Chondrocyte (in vitro differentiated cells): ENCODE data around the gene INSIG1. TPM values are rescaled to one million over a fixed set of nuclear protein-coding genes. Genes with fewer than 3 reads are reported as not detected.

ENCODE experiments used
- DNase-seq: peaks from one replicate; pipeline ENCODE4 v3.0.0; 2021; ENCODE audit warnings: mixed read lengths, low spot score
- H3K27ac Mint-ChIP-seq: one replicate; pipeline ENCODE4 v1.8.0; 2021; ENCODE audit warnings: mild to moderate bottlenecking, moderate library complexity, mixed read lengths; ENCODE audit not compliant: unreplicated experiment
- H3K27me3 Mint-ChIP-seq: 2 replicates; pipeline ENCODE4 v1.8.0; 2021; ENCODE audit warnings: low read depth, mixed read lengths
- H3K36me3 Mint-ChIP-seq: 2 replicates; pipeline ENCODE4 v1.8.0; 2021; ENCODE audit warnings: low read depth, mixed read lengths
- H3K4me1 Mint-ChIP-seq: 2 replicates; pipeline ENCODE4 v1.8.0; 2021; ENCODE audit warnings: low read depth, mild to moderate bottlenecking, mixed read lengths
- H3K4me3 Mint-ChIP-seq: one replicate; pipeline ENCODE4 v1.8.0; 2021; ENCODE audit warnings: mild to moderate bottlenecking, moderate library complexity, mixed read lengths; ENCODE audit not compliant: unreplicated experiment
- H3K9me3 Mint-ChIP-seq: 2 replicates; pipeline ENCODE4 v1.8.0; 2021; ENCODE audit warnings: low read depth, mixed read lengths
- total RNA-seq: library from RNA; stranded (reverse); gene quantifications from 3 replicates; pipeline ENCODE4 v1.2.1, GENCODE V29; 2021
- TF ChIP-seq, protein P1 (sequence below): fragments of 200-600 bp; sonication (generic); IDR thresholded peaks from 2 replicates; pipeline ENCODE4 v1.5.0; 2021; ENCODE audit warnings: antibody characterized with exemption, mild to moderate bottlenecking, moderate library complexity

The INSIG1 gene
- total RNA-seq, 1 donor from 2014 or later, result 31.8 TPM

GRCh38 chr7:155342313-155342712 lies 44.6 kb downstream of the INSIG1 start:
- Mint-ChIP-seq H3K27ac (no peak overlapping the region), H3K36me3 (no peaks in the 10 kb centered on the region), H3K4me3 (no peak overlapping the region), H3K4me1 (peaks cover 4% of the 10 kb centered on the region), H3K27me3 (peaks cover 24% of the 10 kb centered on the region), H3K9me3 (peaks cover 3% of the 10 kb centered on the region)
- TF ChIP-seq, protein P1, sequence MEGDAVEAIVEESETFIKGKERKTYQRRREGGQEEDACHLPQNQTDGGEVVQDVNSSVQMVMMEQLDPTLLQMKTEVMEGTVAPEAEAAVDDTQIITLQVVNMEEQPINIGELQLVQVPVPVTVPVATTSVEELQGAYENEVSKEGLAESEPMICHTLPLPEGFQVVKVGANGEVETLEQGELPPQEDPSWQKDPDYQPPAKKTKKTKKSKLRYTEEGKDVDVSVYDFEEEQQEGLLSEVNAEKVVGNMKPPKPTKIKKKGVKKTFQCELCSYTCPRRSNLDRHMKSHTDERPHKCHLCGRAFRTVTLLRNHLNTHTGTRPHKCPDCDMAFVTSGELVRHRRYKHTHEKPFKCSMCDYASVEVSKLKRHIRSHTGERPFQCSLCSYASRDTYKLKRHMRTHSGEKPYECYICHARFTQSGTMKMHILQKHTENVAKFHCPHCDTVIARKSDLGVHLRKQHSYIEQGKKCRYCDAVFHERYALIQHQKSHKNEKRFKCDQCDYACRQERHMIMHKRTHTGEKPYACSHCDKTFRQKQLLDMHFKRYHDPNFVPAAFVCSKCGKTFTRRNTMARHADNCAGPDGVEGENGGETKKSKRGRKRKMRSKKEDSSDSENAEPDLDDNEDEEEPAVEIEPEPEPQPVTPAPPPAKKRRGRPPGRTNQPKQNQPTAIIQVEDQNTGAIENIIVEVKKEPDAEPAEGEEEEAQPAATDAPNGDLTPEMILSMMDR, result no peak
- no peak for DNase-seq

- Mint-ChIP-seq H3K9me3 (peaks cover 3% of the 10 kb centered on the region), H3K4me3 (no peak overlapping the region), H3K27ac (no peak overlapping the region), H3K36me3 (no peaks in the 10 kb centered on the region), H3K27me3 (peaks cover 17% of the 10 kb centered on the region), H3K4me1 (peaks cover 4% of the 10 kb centered on the region)
- TF ChIP-seq, protein P1, result no peak
- DNase-seq, result no peak
These were observed 45.5 kb downstream of the INSIG1 start for GRCh38 chr7:155343150-155343549.

DNA sequence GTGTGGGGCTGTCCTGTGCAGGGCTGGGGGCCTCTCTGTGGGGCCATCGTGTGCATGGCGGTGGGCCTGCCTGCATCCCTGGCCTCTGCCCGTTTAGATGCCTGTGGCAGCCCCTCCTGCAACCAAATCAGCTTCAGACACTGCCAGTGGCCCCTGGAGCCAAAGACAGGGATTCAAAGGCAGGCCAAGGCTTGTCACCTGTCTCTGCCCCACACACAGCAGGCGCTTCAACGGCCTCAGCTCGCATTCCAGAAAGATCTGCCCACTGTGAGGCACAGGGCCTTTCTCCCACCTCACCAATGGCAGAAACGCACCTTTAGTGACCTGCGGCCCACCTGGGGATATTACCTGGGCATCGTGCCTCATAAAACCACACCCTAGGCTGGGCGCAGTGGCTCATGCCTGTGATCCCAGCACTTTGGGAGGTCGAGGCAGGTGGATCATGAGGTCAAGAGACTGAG lies 46.0 kb downstream of the INSIG1 start:
- peaks cover 17% of the 10 kb centered on the region for H3K27me3 Mint-ChIP-seq
- no peaks in the 10 kb centered on the region for H3K36me3 Mint-ChIP-seq
- no peak overlapping the region for H3K27ac Mint-ChIP-seq
- TF ChIP-seq, protein P1, result no peak
- H3K4me1 Mint-ChIP-seq, result peaks cover 4% of the 10 kb centered on the region
- no peak overlapping the region for H3K4me3 Mint-ChIP-seq
- DNase-seq, result no peak
- peaks cover 3% of the 10 kb centered on the region for H3K9me3 Mint-ChIP-seq

DNA sequence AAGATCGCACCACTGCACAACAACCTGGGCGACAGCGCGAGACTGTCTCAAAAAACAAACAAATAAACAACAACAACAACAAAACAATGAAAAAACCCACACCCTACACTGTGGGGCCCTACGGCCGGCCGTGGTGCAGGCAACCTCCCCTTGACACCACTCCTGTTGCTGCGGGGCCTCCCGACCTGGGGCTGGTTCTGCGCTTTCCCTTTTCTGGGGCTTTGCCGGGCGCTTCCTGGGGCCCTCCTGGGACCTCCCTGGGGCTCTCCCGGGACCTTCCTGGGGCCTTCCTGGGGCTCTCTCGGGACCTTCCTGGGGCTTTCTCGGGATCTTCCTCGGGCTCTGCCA lies 46.6 kb downstream of the INSIG1 start:
- TF ChIP-seq, protein P1, result no peak
- Mint-ChIP-seq H3K27me3 (peaks cover 17% of the 10 kb centered on the region), H3K36me3 (no peaks in the 10 kb centered on the region), H3K27ac (no peak overlapping the region), H3K4me3 (no peak overlapping the region), H3K9me3 (peaks cover 3% of the 10 kb centered on the region), H3K4me1 (peaks cover 4% of the 10 kb centered on the region)
- DNase-seq, result no peak

- TF ChIP-seq, protein P1, result peak; percentile 91
- DNase-seq, result peak; percentile 82
- Mint-ChIP-seq H3K27ac (no peak overlapping the region), H3K36me3 (no peaks in the 10 kb centered on the region), H3K9me3 (peaks cover 3% of the 10 kb centered on the region), H3K4me3 (peak overlapping the region; percentile 47), H3K4me1 (peaks cover 4% of the 10 kb centered on the region), H3K27me3 (peaks cover 17% of the 10 kb centered on the region)
These were observed 47.1 kb downstream of the INSIG1 start for GRCh38 chr7:155344618-155345433.
